GM12878 (cell line): Measurements from ENCODE around the gene PTPRD. TPM values are rescaled to one million over a fixed set of nuclear protein-coding genes. Genes with fewer than 3 reads are reported as not detected.

Experiments used
- ATAC-seq: fragments of 200-7000 bp; cut with Tn5 transposase; 3 replicates; pipeline ENCODE4 v1.9.1; 2020; ENCODE audit warnings: mild to moderate bottlenecking, moderate library complexity
- BruUV-seq: library from RNA; stranded (reverse); fragments of 400-500 nt; replicated peaks from 2 replicates; lab custom pipeline; 2021; lab: Mats Ljungman, UMichigan
- CTCF ChIA-PET: fragments of 300-600 bp; sonication (Branson Sonifier 250); formaldehyde crosslinking; extraction: SDS; loops from one replicate; lab custom pipeline; 2021; ENCODE audit warnings: inconsistent platforms; lab: Yijun Ruan, JAX
- POLR2A ChIA-PET: fragments of 350-600 bp; formaldehyde crosslinking; extraction: SDS; loops from one replicate; lab custom pipeline; 2021; ENCODE audit warnings: inconsistent platforms; lab: Charles Lee
- RAD21 ChIA-PET: fragments of 300-600 bp; sonication (Branson Sonifier 250); formaldehyde crosslinking; loops from one replicate; lab custom pipeline; 2023; ENCODE audit warnings: antibody characterized with exemption; ENCODE audit not compliant: unreplicated experiment; lab: Charles Lee
- SMC1A ChIA-PET: fragments of 300-600 bp; sonication (Branson Sonifier 250); formaldehyde crosslinking; loops from one replicate; lab custom pipeline; 2023; ENCODE audit not compliant: unreplicated experiment, uncharacterized antibody; lab: Charles Lee
- DNase-seq: peaks from one replicate; pipeline ENCODE4 v3.0.0-alpha.2; 2011; ENCODE audit warnings: low read depth, low spot score
- FAIRE-seq: peaks from 3 replicates; lab custom pipeline; 2011; peaks lifted over from hg19 to GRCh38; lab: Jason Lieb, UNC
- H2AFZ ChIP-seq: 2 replicates; pipeline ENCODE4 v1.6.0; 2011; ENCODE audit warnings: low read depth, low read length, control low read depth; ENCODE audit not compliant: control insufficient read depth
- H3K27ac ChIP-seq: 2 replicates; pipeline ENCODE4 v1.5.1; 2011; ENCODE audit warnings: control low read depth; ENCODE audit not compliant: control insufficient read depth, insufficient read depth
- H3K27me3 ChIP-seq, 2 experiments: replicated peaks in 1 of 2; 2 replicates each; pipeline versions ENCODE4 v1.6.0 to v1.6.1; 2011; ENCODE audit warnings: low read length in 1 of 2; ENCODE audit not compliant: control insufficient read depth in 2 of 2, insufficient read depth in 2 of 2
- H3K36me3 ChIP-seq, 2 experiments: 2 replicates each; pipeline ENCODE4 v1.5.1; 2011; ENCODE audit warnings: low read length in 1 of 2; ENCODE audit not compliant: control insufficient read depth in 2 of 2, insufficient read depth in 2 of 2
- H3K4me1 ChIP-seq: 2 replicates; pipeline ENCODE4 v1.6.1; 2011; ENCODE audit warnings: mild to moderate bottlenecking, low read length, moderate library complexity, mixed read lengths; ENCODE audit not compliant: control insufficient read depth, insufficient read depth
- H3K4me2 ChIP-seq: 2 replicates; pipeline ENCODE4 v1.6.0; 2011; ENCODE audit warnings: control low read depth; ENCODE audit not compliant: control insufficient read depth, insufficient read depth
- H3K4me3 ChIP-seq: fragments of 200-600 bp; sonication (generic); 2 replicates; pipeline ENCODE4 v1.5.1; 2016
- H3K79me2 ChIP-seq: 2 replicates; pipeline ENCODE4 v1.6.0; 2011; ENCODE audit warnings: low read length; ENCODE audit not compliant: control insufficient read depth, insufficient read depth
- H3K9ac ChIP-seq: 2 replicates; pipeline ENCODE4 v1.8.0; 2011; ENCODE audit warnings: low read length, control low read depth, mixed read lengths; ENCODE audit not compliant: control insufficient read depth, insufficient read depth
- H3K9me3 ChIP-seq: replicated peaks from 3 replicates; pipeline ENCODE4 v1.5.1; 2011; ENCODE audit warnings: mild to moderate bottlenecking, low read length; ENCODE audit not compliant: control insufficient read depth, insufficient read depth
- H4K20me1 ChIP-seq: 2 replicates; pipeline ENCODE4 v1.6.0; 2011; ENCODE audit not compliant: control insufficient read depth, insufficient read depth
- ASH2L ChIP-seq: fragments of 300-600, 200-600 bp; sonication (generic); IDR thresholded peaks from 2 replicates; pipeline ENCODE4 v1.6.1; 2017; ENCODE audit warnings: low read depth, mild to moderate bottlenecking, borderline replicate concordance
- CHD1 ChIP-seq: IDR thresholded peaks from 2 replicates; pipeline ENCODE4 v1.6.1; 2012; ENCODE audit warnings: low read depth, low read length, improper control_type of control experiment
- EP300 ChIP-seq, 2 experiments: fragments of 150-350 bp in 1 of 2; IDR thresholded peaks; 2 replicates each; pipeline ENCODE4 v1.6.1; 2011 to 2012; ENCODE audit warnings: low read depth in 2 of 2, low read length in 2 of 2, borderline replicate concordance in 1 of 2, improper control_type of control experiment in 1 of 2, inconsistent platforms in 1 of 2; ENCODE audit not compliant: control insufficient read depth in 1 of 2
- FOXK2 ChIP-seq: fragments of 450-650 bp; IDR thresholded peaks from 2 replicates; pipeline ENCODE4 v1.6.1; 2017; ENCODE audit warnings: mild to moderate bottlenecking, moderate library complexity
- HDAC2 ChIP-seq: fragments of 200-600 bp; sonication (generic); IDR thresholded peaks from 2 replicates; pipeline ENCODE4 v1.6.1; 2017
- HDAC6 ChIP-seq: fragments of 200-600 bp; sonication (generic); IDR thresholded peaks from one replicate; pipeline ENCODE4 v1.8.0; 2017; ENCODE audit warnings: antibody characterized with exemption; ENCODE audit not compliant: unreplicated experiment
- HSF1 ChIP-seq: fragments of 150-350 bp; IDR thresholded peaks from 2 replicates; pipeline ENCODE4 v1.6.1; 2014; ENCODE audit warnings: mild to moderate bottlenecking, low read depth, low read length
- IKZF1 ChIP-seq: fragments of 450-650 bp; conservative IDR thresholded peaks from 2 replicates; pipeline ENCODE4 v1.6.1; 2017; ENCODE audit warnings: antibody characterized with exemption, mild to moderate bottlenecking
- MYC ChIP-seq: IDR thresholded peaks from 2 replicates; pipeline ENCODE4 v1.6.1; 2011; ENCODE audit warnings: mild to moderate bottlenecking, low read length, moderate library complexity, inconsistent platforms; ENCODE audit not compliant: insufficient read depth, insufficient replicate concordance, insufficient read length, severe bottlenecking
- NFIC ChIP-seq: IDR thresholded peaks from 2 replicates; pipeline ENCODE4 v1.6.1; 2012; ENCODE audit warnings: low read depth, mild to moderate bottlenecking, inconsistent platforms, low read length, moderate library complexity
- NR2F1 ChIP-seq: fragments of 450-650 bp; conservative IDR thresholded peaks from 2 replicates; pipeline ENCODE4 v1.6.1; 2017; ENCODE audit warnings: mild to moderate bottlenecking
- NRF1 ChIP-seq: conservative IDR thresholded peaks from 2 replicates; pipeline ENCODE4 v1.6.1; 2011; ENCODE audit warnings: mild to moderate bottlenecking, low read depth, low read length, improper control_type of control experiment
- POLR2AphosphoS2 ChIP-seq: IDR thresholded peaks from 2 replicates; pipeline ENCODE4 v1.6.1; 2011; ENCODE audit warnings: low read depth, mild to moderate bottlenecking, low read length, improper control_type of control experiment, moderate library complexity
- SMC3 ChIP-seq: IDR thresholded peaks from 2 replicates; pipeline ENCODE4 v1.6.1; 2011; ENCODE audit warnings: low read length, improper control_type of control experiment, borderline replicate concordance
- TCF7 ChIP-seq: IDR thresholded peaks from 2 replicates; pipeline ENCODE4 v1.6.1; 2014; ENCODE audit warnings: antibody characterized with exemption, borderline replicate concordance
- WRNIP1 ChIP-seq: IDR thresholded peaks from 2 replicates; pipeline ENCODE4 v1.6.1; 2011; ENCODE audit warnings: low read depth, low read length, improper control_type of control experiment, borderline replicate concordance
- WGBS: methylation state at CpG from one replicate; pipeline ENCODE4 v1.1.6; 2016; ENCODE audit warnings: low lambda C conversion rate; ENCODE audit not compliant: insufficient replicate concordance, insufficient coverage; ENCODE audit errors: missing lambda C conversion rate; 5-methylcytosine and 5-hydroxymethylcytosine counted together
- in situ Hi-C: fragments of 300-500 bp; cut with MboI; formaldehyde crosslinking; loops from 9 replicates; pipeline ENCODE4 v1.14.3; 2018; ENCODE audit warnings: mixed read lengths
- intact Hi-C: fragments of 100-400 bp; cut with micrococcal nuclease; formaldehyde crosslinking; loops from one replicate; pipeline ENCODE4 v1.14.2; 2022; ENCODE audit not compliant: unreplicated experiment
- polyA plus RNA-seq, 11 experiments: library from polyadenylated mRNA; depleted of rRNA in 4 of 11; unstranded in 6 of 11; stranded (reverse) in 5 of 11; fragments of >200 nt; fragmentation: Nextera tagmentation in 4 of 11; fragmentation: Illumina TruSeq in 1 of 11; extraction: Ambion mirVana in 4 of 11; extraction: Trizol in 1 of 11; gene quantifications; 1 replicate in 1 of 11; 2 replicates in 10 of 11; pipeline versions ENCODE4 v1.2.1 to v1.2.3, GENCODE V29; 2011 to 2016; ENCODE audit warnings: inconsistent platforms in 2 of 11, missing spikeins in 2 of 11, low read depth in 1 of 11
- total RNA-seq, 4 experiments: library from RNA; depleted of rRNA in 3 of 4; stranded (reverse); fragments of >200 nt in 3 of 4; fragmentation: Illumina TruSeq in 1 of 4; extraction: Trizol in 1 of 4; gene quantifications; 2 replicates each; pipeline versions ENCODE4 v1.2.1 to v1.2.3, GENCODE V29; 2013 to 2021
- TF ChIP-seq, protein P1 (sequence below): IDR thresholded peaks from 2 replicates; pipeline ENCODE4 v1.6.1; 2012; ENCODE audit warnings: mild to moderate bottlenecking, low read depth, low read length

Gene PTPRD
- total and polyA plus RNA-seq, 10 of the 15 experiments (the other 5 are each of a cell fraction or from before 2014, with no cell fraction given) = under 0.01 to 0.05 (median 0.01) TPM; not detected in 7

GRCh38 chr9:8733131-8733954 is 1879.5 kb downstream of the PTPRD start (continued):
- TF ChIP-seq HSF1 (no peak), SMC3 (no peak), NRF1 (no peak), TCF7 (no peak), NFIC (no peak), MYC (no peak)

DNA sequence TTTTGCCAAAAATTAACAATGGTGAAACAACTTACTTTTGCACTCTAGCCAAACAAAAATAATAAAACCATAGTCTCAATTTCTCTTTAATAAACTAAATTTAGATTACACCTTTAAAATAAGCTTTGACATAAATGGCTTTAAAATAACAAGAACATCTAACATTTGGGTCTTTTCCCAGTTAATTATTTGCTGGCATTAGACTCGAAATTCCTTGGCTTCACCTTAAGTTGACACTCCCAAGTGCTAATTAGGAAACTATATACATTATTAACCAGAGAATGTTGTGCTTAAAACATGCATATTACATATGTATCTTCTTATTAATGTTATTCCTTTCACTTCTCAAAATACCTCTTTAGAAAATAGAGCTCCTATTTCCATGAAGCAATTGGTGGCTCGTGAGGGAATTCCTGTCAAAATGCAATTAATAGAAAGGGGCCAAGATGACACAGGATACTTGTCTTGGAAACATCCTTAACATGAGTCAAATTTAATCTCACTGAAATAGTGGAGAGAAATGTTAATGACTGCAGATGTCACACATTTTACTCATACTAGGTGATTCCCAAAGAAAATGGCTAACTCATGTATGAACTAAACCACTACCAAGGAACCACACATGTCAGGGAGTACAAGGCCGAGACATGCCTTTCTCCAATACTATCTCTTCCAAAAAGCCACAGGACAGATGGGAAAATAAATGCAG is 1880.3 kb downstream of the PTPRD start:
- H3K79me2 ChIP-seq = no peaks in the 10 kb centered on the region
- in situ Hi-C loops (no loop called here), intact Hi-C loops (no loop called here)
- H3K4me1 ChIP-seq = no peaks in the 10 kb centered on the region
- no TSS peak for BruUV-seq
- H3K9me3 ChIP-seq = no peaks in the 10 kb centered on the region
- no peaks in the 10 kb centered on the region for H3K27me3 ChIP-seq
- H3K36me3 ChIP-seq = no peaks in the 10 kb centered on the region
- SMC1A ChIA-PET = interaction anchor here (0.7 kb wide), 1 partner anchor 8 kb away, joined by 3 read pairs; no protein-coding TSS in a partner anchor
- H3K4me2 ChIP-seq = no peak overlapping the region
- POLR2A ChIA-PET = no interaction called here
- RAD21 ChIA-PET = no interaction called here
- no peak for ATAC-seq
- CTCF ChIA-PET = no interaction called here
- H3K4me3 ChIP-seq = no peak overlapping the region
- no peak overlapping the region for H3K9ac ChIP-seq
- H2AFZ ChIP-seq = no peak overlapping the region
- H4K20me1 ChIP-seq = no peaks in the 10 kb centered on the region
- no peak for DNase-seq
- no peak for FAIRE-seq
- WGBS = 0% methylated on average over 3 of the region's 3 CpGs
- H3K27ac ChIP-seq = no peak overlapping the region
- TF ChIP-seq NR2F1 (no peak), IKZF1 (no peak), CHD1 (no peak), NFIC (no peak), POLR2AphosphoS2 (no peak), EP300 (IDR thresholded peaks at IDR 0.05; ENCODE audit: borderline replicate concordance in 1 of 2, control insufficient read depth in 1 of 2, low read depth in 2 of 2, low read length in 2 of 2) (no peak), HDAC2 (no peak), HDAC6 (no peak), FOXK2 (no peak), ASH2L (no peak), WRNIP1 (no peak)
- TF ChIP-seq, protein P1, sequence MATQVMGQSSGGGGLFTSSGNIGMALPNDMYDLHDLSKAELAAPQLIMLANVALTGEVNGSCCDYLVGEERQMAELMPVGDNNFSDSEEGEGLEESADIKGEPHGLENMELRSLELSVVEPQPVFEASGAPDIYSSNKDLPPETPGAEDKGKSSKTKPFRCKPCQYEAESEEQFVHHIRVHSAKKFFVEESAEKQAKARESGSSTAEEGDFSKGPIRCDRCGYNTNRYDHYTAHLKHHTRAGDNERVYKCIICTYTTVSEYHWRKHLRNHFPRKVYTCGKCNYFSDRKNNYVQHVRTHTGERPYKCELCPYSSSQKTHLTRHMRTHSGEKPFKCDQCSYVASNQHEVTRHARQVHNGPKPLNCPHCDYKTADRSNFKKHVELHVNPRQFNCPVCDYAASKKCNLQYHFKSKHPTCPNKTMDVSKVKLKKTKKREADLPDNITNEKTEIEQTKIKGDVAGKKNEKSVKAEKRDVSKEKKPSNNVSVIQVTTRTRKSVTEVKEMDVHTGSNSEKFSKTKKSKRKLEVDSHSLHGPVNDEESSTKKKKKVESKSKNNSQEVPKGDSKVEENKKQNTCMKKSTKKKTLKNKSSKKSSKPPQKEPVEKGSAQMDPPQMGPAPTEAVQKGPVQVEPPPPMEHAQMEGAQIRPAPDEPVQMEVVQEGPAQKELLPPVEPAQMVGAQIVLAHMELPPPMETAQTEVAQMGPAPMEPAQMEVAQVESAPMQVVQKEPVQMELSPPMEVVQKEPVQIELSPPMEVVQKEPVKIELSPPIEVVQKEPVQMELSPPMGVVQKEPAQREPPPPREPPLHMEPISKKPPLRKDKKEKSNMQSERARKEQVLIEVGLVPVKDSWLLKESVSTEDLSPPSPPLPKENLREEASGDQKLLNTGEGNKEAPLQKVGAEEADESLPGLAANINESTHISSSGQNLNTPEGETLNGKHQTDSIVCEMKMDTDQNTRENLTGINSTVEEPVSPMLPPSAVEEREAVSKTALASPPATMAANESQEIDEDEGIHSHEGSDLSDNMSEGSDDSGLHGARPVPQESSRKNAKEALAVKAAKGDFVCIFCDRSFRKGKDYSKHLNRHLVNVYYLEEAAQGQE = no peak
